ENCODE measurements around the gene SYT5.

DNA sequence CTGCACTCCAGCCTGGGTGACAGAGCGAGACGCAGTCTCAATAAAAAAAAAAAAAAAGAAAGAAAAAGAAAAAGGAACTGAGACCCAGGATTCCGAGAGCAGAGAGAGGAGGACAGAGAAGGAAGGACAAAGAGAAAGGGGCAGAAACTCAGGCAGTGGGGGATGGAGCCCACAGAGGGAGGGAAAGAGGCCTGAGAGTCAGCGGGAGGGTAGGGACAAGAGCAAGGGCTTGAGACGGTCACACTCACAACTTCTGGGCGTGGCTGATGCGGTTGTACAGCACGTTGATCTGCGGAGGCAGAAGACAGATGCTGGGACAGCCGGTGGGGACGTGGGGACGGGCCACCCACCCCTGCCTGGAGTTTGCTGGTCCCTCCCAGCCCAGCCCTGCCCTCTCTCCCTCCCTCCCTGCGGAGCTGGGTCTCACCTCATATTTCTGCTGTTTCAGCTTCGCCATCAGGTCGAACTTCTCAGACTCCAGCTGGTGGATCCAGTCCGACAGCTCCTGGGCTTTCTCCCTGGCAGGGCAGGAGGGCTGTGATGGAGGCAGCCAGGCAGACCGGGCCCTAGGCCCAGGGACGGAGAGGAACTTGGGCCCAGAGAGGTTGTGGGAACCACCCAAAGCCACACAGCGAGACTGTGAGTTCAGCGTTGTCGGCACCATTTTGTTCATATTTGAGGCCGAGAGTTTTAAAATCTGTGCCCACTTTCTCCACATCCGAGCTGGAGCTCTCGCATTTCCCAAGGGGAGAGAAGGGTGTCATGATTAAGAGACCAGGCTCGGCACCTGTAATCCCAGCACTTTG, 46.2 kb downstream of the SYT5 start:
- TF ChIP-seq, protein P1, sequence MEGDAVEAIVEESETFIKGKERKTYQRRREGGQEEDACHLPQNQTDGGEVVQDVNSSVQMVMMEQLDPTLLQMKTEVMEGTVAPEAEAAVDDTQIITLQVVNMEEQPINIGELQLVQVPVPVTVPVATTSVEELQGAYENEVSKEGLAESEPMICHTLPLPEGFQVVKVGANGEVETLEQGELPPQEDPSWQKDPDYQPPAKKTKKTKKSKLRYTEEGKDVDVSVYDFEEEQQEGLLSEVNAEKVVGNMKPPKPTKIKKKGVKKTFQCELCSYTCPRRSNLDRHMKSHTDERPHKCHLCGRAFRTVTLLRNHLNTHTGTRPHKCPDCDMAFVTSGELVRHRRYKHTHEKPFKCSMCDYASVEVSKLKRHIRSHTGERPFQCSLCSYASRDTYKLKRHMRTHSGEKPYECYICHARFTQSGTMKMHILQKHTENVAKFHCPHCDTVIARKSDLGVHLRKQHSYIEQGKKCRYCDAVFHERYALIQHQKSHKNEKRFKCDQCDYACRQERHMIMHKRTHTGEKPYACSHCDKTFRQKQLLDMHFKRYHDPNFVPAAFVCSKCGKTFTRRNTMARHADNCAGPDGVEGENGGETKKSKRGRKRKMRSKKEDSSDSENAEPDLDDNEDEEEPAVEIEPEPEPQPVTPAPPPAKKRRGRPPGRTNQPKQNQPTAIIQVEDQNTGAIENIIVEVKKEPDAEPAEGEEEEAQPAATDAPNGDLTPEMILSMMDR (conservative IDR thresholded peaks at IDR 0.05; ENCODE audit: low read length): no peak
- TF ChIP-seq EZH2phosphoT487 (IDR thresholded peaks at IDR 0.05; ENCODE audit: borderline replicate concordance): no peak
